Endometrial microvascular endothelial cells (primary cell): Measurements from ENCODE around the gene TRMU. TPM values are rescaled to one million over a fixed set of nuclear protein-coding genes. Genes with fewer than 3 reads are reported as not detected.
"Not testable (repeated sequence)": the region's sequence is repeated elsewhere in the genome, so short reads cannot be mapped to it uniquely, and the experiment has no call there.

Source experiments
- in situ Hi-C: cut with HindIII; loops from 2 replicates; pipeline ENCODE4 v1.10.0; 2017; ENCODE audit warnings: low sequenced_read_pairs, low pct_unique_long_range_greater_than_20kb; ENCODE audit errors: inconsistent ontology term
- total RNA-seq: library from RNA; depleted of rRNA; stranded (reverse); fragments of >200 nt; gene quantifications from one replicate; pipeline ENCODE4 v1.2.3, GENCODE V29; 2015; ENCODE audit errors: inconsistent ontology term

Gene TRMU
- total RNA-seq, 1 donor from 2014 or later: 43.3 TPM

GRCh38 chr22:46297151-46297812 is 38.2 kb upstream of the TRMU start:
- in situ Hi-C loops: no loop called here

DNA sequence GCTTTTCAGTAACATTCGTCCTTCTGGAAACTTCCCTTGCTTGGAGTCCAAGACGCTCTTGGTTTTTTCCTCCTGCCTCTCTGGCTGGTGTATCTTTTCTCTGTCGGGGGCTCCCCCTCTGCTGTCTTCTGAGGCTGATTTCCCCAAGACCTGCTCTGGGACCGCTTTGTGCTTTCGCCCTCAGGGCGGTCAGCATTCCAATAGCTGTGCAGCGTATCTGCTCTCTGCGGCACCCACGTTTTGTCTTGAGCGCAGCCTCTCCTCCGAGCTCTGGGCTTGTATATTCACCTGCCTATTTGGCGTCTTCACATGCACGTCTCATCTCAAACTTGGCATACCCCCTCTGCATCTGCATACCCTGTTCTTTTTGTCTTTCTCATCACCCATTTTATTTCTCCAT is 36.4 kb upstream of the TRMU start:
- in situ Hi-C loops: no loop called here

DNA sequence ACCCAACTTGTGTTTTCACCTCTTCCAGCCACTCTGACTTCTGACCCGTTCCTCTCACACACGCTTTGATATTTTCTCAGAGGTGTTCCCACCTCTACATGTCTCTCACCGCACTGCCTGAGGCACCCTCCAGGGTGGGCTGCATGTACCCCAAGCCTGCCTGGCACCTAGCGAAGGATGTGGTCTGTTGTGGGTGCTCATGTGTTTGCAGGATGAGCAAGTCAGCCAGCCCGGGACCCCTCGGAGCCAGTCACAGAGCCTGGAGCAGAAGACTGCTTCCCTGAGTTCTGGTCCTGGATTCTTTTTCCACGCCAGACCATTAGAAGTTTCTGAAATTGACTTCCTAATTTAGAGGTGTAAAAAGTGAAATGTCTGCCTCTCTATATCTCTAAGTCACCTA is 35.0 kb upstream of the TRMU start:
- in situ Hi-C loops: no loop called here

DNA sequence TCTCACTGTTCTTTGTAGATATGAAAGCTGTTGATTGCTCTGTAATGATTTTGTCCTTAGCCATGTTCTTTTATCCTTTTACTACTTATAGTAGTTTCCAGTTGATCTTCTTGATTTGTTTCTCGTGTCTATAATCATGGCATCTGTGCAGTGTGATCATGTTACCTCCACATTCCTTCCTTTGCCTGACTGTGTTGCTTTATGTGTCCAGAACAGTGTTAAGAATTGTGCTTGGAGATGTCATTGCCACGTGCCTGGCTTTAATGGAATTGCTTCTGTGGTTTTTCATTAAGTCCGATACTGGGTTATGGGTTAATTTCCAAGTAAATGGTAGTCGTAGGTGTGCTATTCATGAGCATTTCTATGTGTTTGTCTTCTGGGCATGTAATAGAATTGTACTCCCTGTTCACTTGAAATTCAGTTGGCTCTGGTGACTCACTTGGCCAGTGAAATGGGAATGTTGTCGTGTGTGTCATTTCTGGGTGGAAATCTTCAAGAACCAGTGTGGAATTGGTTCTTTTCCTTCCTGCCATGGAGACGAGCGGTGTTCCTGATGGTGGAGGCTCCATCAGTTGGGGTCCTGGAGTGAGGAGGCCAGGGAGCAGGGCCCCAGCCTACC is 32.1 kb upstream of the TRMU start:
- in situ Hi-C loops: no loop called here

DNA sequence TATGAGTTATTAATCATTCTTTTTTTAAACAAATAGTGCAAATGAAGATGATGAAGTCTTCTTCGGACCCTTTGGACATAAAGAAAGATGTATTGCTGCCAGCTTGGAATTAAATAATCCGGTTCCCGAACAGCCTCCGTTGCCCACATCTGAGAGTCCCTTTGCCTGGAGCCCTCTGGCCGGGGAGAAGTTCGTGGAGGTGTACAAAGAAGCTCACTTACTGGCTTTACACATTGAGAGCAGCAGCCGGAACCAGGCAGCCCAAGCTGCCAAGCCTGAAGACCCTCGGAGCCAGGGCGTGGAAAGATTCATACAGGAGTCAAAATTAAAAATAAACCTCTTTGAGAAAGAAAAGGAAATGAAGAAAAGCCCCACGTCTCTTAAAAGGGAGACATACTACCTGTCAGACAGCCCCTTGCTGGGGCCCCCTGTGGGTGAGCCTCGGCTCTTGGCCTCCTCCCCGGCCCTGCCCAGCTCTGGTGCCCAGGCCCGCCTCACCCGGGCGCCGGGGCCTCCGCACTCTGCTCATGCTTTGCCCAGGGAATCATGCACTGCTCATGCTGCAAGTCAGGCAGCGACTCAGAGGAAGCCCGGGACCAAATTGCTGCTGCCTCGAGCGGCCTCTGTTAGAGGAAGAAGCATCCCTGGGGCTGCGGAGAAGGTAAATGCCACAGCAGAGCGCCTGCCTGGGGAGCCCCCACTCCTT is 27.1 kb upstream of the TRMU start:
- in situ Hi-C loops: no loop called here

GRCh38 chr22:46309526-46310085 is 25.9 kb upstream of the TRMU start:
- in situ Hi-C loops: no loop called here

GRCh38 chr22:46312056-46312455 is 23.5 kb upstream of the TRMU start:
- in situ Hi-C loops: no loop called here

DNA sequence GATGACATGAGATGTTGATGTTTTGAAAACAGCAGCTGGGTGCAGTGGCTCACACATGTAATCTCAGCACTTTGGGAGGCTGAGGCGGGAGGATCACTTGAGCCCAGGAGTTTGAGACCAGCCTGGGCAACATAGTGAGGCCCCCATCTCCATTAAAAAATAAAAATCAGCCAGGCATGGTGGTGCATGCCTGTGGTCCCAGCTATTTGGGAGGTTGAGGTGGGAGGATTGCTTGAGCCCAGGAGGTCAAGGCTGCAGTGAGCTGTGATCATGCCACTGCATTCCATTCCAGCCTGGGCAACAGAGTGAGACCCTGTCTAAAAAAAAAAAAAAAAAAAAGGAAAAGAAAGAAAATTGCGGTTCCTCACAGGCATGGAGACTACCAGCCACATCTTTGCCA is 22.7 kb upstream of the TRMU start:
- in situ Hi-C loops: not testable (repeated sequence)

DNA sequence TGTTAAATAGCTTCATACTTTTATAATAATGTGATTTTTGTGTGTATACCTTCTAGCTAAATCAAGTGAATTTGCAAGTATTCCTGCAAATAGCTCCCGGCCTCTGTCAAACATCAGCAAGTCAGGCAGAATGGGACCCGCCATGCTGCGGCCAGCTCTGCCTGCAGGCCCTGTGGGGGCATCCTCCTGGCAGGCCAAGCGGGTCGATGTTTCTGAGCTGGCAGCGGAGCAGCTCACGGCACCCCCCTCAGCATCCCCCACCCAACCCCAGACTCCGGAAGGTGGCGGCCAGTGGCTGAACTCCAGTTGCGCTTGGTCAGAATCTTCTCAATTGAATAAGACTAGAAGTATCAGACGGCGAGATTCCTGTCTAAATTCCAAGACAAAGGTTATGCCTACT is 19.5 kb upstream of the TRMU start:
- in situ Hi-C loops: no loop called here

DNA sequence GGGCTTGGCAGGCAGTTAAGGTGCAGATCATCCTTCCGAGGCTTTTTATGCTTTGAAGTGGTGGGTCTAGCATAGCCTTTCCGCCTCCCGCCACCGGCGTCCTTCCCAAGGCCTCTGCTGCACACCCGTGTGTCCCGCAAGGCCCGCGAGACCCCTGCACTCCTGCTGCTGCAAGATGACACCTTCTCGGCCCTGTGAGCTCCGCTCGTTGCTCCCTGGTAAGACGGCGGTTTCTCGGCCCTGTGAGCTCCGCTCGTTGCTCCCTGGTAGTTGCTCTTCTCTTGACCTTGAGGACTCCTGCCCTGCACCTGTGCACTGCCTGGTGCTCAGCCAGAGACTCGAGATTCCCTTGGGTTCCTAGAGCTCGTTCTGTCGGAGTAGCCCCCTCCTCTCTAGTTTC is 17.9 kb upstream of the TRMU start:
- in situ Hi-C loops: no loop called here

GRCh38 chr22:46318576-46318975 is 16.9 kb upstream of the TRMU start:
- in situ Hi-C loops: no loop called here

DNA sequence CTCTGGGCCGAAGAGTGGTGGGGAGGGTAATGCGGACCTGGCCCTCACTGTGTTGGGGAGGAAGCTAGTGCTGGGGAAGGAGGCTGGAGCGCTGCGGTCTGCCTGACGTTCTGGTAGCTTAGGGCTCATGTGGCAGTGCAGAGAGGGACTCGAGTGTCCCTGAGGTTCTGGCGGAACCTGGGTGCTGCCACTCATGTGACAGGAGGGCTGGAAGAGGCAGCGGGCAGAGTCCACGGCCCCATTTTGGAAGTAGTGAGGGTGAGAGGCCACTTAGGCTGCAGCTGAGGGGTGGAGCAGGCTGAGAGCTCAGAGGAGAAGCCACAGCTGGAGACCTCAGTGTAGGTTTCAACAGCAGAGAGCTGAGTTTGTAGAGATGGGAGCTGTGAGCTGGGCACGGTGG is 16.2 kb upstream of the TRMU start:
- in situ Hi-C loops: no loop called here

DNA sequence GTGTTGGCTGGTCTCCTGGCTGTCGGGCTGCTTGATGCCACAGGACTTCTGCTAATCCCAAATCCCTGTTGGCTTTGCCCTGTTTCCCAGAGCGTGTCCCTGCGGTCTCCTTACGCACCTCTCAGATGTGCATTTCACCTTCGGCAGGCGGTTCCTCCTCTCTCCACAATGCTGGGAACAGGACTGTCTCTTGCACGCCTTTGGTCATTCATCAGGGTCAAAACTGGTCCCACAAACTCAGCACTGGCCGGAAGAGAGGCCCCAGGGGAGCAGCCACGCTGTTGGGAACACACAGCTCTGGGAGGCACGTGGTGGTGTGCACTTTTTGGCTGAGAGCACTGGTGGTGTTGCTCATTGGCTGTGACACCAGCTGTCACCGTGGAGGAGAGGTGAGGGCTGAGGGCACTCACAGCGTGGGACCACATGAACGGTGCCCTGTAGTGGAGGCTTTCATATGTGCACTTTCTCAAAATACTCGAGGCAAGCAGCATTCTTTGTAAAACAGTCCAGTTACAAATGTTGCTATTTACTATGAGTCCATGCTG is 15.3 kb upstream of the TRMU start:
- in situ Hi-C loops: no loop called here

GRCh38 chr22:46320716-46321386 is 14.7 kb upstream of the TRMU start:
- in situ Hi-C loops: no loop called here

- in situ Hi-C loops: no loop called here
These were observed 12.8 kb upstream of the TRMU start for GRCh38 chr22:46322711-46323110.

DNA sequence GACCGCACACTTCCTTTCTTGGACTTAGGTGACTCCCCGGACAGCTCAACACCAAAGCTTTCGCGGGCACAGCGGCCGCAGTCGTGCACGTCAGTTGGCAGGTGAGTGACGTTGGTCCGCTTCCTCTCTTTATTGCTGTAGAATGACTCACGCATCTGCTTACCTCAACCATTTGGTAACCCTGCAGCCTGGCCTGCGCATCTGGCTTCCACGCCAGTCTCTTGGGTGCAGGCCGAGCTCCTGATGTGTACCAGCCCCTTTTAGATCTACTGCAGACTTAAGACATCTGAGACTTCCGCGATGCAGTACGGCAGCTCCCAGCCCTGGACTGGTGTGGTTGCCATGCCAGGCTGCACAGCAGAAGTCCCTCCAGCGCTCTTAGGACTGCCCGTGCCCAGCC is 12.4 kb upstream of the TRMU start:
- in situ Hi-C loops: no loop called here

DNA sequence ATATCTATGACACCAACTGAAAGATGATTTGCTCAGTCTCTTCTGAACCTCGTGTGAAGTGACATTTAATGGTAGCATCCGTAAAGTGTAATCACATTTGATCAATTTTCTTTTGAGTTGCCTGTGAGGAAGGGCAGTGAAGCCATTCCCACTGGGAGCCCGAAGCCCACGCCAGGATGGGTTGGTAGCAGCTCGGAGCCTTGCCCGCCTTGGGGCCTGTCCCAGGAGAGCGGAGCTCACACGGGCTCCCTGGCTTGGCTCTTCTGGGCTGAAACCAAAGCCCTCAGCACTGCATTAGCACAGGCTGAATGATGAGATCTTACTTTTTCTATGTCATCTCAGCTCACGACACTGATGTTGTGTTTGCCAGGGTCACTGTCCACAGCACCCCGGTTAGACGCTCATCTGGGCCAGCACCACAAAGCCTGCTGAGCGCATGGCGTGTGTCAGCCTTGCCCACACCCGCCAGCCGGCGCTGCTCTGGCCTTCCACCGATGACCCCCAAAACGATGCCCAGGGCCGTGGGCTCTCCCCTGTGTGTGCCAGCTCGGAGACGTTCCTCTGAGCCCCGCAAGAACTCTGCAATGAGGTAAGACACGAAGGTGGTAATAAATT is 9.3 kb upstream of the TRMU start:
- in situ Hi-C loops: loop anchor here (25.0 kb wide), 1 partner anchor 189 kb away; no protein-coding TSS in a partner anchor

GRCh38 chr22:46327691-46328465 is 7.6 kb upstream of the TRMU start:
- in situ Hi-C loops: loop anchor here (25.0 kb wide), 1 partner anchor 191 kb away; no protein-coding TSS in a partner anchor
